ENCODE results near the gene TTC27. TPM values are rescaled to one million over a fixed set of nuclear protein-coding genes. Genes with fewer than 3 reads are reported as not detected.

Gene TTC27
- total RNA-seq, 2 donors from 2014 or later = 11.9 to 23.2 TPM

GRCh38 chr2:32783933-32784332, 156.1 kb downstream of the TTC27 start:
- TF ChIP-seq CTCF (IDR thresholded peaks at IDR 0.05) = no peak
- Histone ChIP-seq H3K9me3 (peaks cover 10% of the 10 kb centered on the region), H3K4me3 (no peak overlapping the region), H3K4me1 (ENCODE audit: control insufficient read depth in 1 of 2, low read depth in 2 of 2) (no peaks in the 10 kb centered on the region), H3K27ac (no peak overlapping the region), H3K36me3 (peaks cover 6% of the 10 kb centered on the region), H3K27me3 (replicated peaks; ENCODE audit: insufficient read depth) (no peaks in the 10 kb centered on the region)
- no peak for ATAC-seq (ENCODE audit: insufficient number of reproducible peaks, low FRiP score, low read depth)
- DNase-seq (ENCODE audit: low spot score) = no peak

- Histone ChIP-seq H3K4me1 (ENCODE audit: control insufficient read depth in 1 of 2, low read depth in 2 of 2) (no peaks in the 10 kb centered on the region), H3K4me3 (no peak overlapping the region), H3K36me3 (no peaks in the 10 kb centered on the region), H3K9me3 (no peaks in the 10 kb centered on the region), H3K27ac (no peak overlapping the region), H3K27me3 (replicated peaks; ENCODE audit: insufficient read depth) (no peaks in the 10 kb centered on the region)
- ATAC-seq (ENCODE audit: insufficient number of reproducible peaks, low FRiP score, low read depth) (no peak), DNase-seq (ENCODE audit: low spot score) (no peak)
- no peak for TF ChIP-seq CTCF (IDR thresholded peaks at IDR 0.05)
These were observed 159.4 kb downstream of the TTC27 start for GRCh38 chr2:32787207-32787606.

- no peaks in the 10 kb centered on the region for H3K36me3 ChIP-seq
- DNase-seq (ENCODE audit: low spot score) (no peak), ATAC-seq (ENCODE audit: insufficient number of reproducible peaks, low FRiP score, low read depth) (no peak)
- no peaks in the 10 kb centered on the region for H3K27me3 ChIP-seq (replicated peaks; ENCODE audit: insufficient read depth)
- H3K4me3 ChIP-seq = no peak overlapping the region
- no peaks in the 10 kb centered on the region for H3K9me3 ChIP-seq
- no peak overlapping the region for H3K27ac ChIP-seq
- H3K4me1 ChIP-seq (ENCODE audit: control insufficient read depth in 1 of 2, low read depth in 2 of 2) = no peaks in the 10 kb centered on the region
- no peak for TF ChIP-seq CTCF (IDR thresholded peaks at IDR 0.05)
These were observed 160.3 kb downstream of the TTC27 start for GRCh38 chr2:32788114-32788513.

GRCh38 chr2:32792416-32792815, 164.6 kb downstream of the TTC27 start:
- no peak for TF ChIP-seq CTCF (IDR thresholded peaks at IDR 0.05)
- DNase-seq (ENCODE audit: low spot score) = no peak
- Histone ChIP-seq H3K4me3 (no peak overlapping the region), H3K4me1 (ENCODE audit: control insufficient read depth in 1 of 2, low read depth in 2 of 2) (no peaks in the 10 kb centered on the region), H3K36me3 (no peaks in the 10 kb centered on the region), H3K27me3 (replicated peaks; ENCODE audit: insufficient read depth) (no peaks in the 10 kb centered on the region), H3K9me3 (no peaks in the 10 kb centered on the region), H3K27ac (no peak overlapping the region)
- no peak for ATAC-seq (ENCODE audit: insufficient number of reproducible peaks, low FRiP score, low read depth)

GRCh38 chr2:32798829-32799228, 171.0 kb downstream of the TTC27 start:
- DNase-seq (ENCODE audit: low spot score) (no peak), ATAC-seq (ENCODE audit: insufficient number of reproducible peaks, low FRiP score, low read depth) (no peak)
- Histone ChIP-seq H3K27ac (no peak overlapping the region), H3K4me1 (ENCODE audit: control insufficient read depth in 1 of 2, low read depth in 2 of 2) (no peaks in the 10 kb centered on the region), H3K4me3 (no peak overlapping the region), H3K36me3 (no peaks in the 10 kb centered on the region), H3K27me3 (replicated peaks; ENCODE audit: insufficient read depth) (no peaks in the 10 kb centered on the region), H3K9me3 (no peaks in the 10 kb centered on the region)
- TF ChIP-seq CTCF (IDR thresholded peaks at IDR 0.05) = no peak

Measured in thoracic aorta (tissue), 2 donors.